NCI-H446 treated with DMSO at 0.1 percent for 48 hours (cell line): ENCODE results near the gene AKAP8L.

Experiments
- DNase-seq: peaks from one replicate; lab custom pipeline; 2025; lab: John Stamatoyannopoulos, UW

Gene AKAP8L, protein sequence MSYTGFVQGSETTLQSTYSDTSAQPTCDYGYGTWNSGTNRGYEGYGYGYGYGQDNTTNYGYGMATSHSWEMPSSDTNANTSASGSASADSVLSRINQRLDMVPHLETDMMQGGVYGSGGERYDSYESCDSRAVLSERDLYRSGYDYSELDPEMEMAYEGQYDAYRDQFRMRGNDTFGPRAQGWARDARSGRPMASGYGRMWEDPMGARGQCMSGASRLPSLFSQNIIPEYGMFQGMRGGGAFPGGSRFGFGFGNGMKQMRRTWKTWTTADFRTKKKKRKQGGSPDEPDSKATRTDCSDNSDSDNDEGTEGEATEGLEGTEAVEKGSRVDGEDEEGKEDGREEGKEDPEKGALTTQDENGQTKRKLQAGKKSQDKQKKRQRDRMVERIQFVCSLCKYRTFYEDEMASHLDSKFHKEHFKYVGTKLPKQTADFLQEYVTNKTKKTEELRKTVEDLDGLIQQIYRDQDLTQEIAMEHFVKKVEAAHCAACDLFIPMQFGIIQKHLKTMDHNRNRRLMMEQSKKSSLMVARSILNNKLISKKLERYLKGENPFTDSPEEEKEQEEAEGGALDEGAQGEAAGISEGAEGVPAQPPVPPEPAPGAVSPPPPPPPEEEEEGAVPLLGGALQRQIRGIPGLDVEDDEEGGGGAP

DNA sequence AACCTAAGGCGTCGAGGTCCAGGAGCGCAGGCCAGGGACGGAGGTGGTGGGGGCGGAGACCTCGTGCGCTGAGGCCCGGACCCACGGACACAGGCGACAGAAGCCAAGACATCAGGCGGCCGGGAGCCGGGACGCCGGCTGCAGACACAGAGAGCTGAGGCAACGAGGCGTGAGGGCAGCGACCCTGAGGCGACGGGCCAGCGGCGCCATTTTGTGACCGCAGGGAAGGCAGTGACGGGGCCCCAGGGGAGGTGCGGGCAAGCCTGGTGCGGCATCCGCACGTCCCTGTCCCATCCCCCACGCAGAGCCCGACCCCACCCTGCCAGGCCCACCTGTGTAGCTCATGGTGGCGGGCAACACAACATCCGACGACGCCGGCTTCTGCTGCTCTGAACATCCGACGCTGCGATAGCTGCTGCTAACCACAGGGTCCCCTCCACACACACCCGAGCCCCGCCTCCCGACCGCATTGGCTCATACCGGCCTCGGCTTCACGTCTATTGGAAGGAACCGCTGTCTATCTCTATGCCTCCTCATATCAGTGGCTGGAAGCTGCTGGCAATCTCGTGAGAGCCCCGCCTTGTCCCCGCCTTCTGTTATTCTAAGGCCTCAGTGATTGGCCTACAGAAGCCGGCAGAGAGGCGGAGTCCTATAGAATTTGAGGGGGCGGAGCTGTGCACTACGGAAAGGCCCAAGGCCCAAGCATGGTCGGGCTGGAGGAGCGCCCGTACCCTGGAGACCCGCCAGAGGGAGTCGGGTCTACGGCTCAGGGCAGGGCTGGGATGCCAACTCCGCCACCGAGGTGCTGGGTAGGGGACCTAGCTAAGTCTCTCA lies at the start of gene AKAP8L:
Gene AKAP8L, minus strand, starts transcription at position 410 of the 834 bp plus-strand sequence. Its CDS starts 65 bp downstream, at position 345.
- peak; percentile 100 for DNase-seq

DNA sequence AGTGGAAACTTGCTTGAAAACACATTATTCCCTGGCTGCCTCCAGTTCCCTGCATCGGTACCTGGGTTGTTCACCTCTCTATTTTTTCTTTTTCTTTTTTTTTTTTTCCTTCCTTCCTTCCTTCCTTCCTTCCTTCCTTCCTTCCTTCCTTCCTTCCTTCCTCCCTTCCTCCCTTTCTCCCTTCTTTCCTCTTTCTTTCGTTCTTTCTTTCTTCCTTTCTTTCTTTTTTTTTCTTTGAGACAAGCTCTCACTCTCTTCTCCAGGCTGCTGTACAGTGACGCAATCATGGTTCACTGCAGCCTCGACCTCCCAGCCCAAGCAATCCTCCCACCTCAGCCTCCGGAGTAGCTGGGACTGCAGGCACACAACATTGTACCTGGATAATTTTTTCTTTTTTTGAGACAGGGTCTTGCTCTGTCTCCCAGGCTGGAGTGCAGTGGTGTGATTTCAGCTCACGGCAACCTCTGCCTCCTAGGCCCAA lies 49.0 kb upstream of the AKAP8L start:
- DNase-seq: no peak

DNA sequence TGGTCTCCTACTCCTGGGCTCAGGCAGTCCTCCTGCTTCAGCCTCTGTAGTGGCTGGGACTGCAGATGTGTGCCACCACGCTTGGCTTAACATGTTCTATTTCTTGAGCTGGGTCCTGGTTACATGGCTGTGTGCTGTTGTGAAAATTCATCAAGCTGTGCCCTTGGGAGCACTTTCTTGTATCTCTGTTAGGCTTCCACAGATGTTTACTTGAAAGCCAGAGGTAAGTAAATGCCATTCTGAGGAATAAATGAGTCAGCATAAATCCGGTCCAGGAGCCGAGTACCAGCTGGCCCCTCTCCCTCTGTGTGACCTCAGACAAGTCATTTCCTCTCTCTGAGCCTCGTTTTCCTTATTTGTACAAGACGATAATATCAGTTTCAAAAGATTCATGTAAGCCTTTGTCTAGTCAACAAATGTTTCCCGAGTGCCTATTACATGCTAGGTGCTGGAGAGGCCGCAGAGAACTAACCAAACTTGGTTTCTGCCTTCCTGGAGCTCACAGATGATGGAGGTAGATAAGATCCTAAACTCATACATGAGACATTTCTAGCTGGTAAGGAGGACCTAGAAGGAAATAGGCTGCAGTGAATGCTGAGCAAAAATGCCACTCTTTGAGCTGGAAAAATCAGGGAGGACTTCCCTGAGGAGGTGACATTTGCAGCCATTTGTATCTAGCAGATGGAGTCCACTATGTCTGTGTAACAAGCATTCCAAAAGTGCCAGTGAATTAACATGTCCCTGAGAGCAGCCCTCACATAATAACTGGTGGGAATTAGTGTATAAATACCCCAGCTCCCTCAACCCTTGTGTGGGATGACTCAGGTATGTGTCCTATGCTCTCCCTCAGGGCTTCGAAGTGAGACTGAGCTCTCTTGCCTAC lies 48.3 kb upstream of the AKAP8L start:
- no peak for DNase-seq

DNA sequence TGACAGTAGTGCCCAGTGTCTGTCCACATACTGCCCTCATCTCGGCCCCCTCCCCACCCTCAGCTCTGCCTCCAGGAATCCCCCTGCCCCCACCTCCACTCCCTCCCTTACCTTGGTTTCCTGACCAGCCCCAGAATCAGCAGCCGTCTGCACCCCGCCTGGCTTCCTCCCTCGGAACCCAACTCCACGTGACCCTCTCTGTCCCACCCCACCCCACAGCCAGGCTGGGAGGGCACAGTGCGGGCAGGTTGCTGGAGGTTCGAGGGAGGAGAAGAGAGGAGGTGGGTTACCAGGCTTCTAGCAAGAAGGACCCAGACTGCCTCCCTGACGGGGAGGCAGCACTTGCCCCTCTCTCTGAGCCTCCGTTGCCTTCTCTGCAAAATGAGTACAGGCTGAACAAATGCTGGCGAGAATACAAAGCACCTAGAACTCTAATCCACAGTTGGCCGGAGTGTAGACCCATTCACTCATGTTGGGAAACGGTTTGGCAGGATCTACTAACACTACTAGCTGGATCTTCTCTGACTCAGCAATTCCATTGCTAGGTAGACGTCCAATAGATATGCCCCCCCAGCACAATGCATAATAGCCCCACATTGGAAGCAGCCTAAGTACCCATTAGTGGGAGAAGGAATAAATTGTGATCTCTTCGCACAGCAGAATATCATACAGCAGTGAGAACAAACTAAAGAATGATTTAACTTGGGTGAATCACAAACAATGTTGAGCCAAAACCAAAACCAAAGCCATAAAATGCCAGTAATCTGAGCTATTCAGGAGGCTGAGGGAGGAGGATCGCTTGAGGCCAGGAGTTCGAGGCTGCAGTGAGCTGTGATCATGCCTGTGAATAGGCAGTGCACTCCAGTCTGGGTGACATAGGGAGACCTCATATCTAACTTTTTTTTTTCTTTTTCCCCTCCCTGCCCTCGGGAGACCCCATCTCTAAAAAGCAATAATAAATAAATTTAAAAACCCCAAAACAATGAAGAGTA lies 45.9 kb upstream of the AKAP8L start, which contains the start of gene RASAL3:
Gene RASAL3, minus strand, starts transcription at position 151 of the 992 bp plus-strand sequence. CDS start 186 bp downstream, outside the sequence.
- no peak for DNase-seq

DNA sequence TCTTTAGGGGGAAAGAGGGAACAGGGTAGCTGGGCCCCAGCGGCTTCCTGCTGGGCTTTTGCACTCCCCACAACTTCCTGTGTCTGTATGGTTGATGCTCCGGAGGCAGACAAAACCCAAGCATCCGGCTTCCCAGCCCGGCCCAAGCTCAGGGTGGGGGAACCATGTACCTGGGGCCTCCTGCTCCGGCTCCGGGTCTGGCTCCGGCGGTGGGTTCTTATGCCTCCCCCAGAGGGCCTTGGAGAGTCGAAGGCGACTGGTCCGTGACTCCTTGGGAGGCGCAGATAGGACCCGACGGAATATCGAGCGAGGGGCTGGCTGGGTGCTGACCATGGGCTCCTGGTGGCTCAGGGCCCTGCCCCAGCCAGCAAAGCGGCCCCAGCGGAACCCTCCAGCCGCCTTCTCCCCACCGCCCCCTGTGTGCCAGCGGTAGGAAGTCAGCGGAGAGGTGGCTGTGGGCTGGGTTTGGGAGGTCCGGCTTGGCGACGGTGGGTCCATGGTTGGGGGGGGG lies 45.1 kb upstream of the AKAP8L start:
- no peak for DNase-seq

DNA sequence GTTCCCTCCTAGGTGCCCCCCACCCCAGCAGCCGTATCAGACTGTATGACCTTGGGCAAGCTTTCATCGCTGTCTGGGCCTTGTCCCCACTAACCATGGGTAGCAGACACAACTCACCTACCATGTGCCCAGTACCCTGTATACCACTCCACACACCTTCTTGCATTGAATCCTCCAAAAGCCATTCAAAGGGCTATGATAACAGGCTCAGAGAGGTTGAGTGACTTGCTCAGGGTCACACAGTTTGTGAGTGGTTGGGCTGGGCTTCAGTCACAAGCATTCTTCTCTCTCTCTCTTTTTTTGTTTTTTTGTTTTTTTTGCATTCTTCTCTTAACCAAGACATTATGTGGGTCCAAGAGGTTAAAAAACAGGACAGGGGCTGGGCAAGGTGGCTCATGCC lies 42.9 kb upstream of the AKAP8L start:
- DNase-seq: no peak

DNA sequence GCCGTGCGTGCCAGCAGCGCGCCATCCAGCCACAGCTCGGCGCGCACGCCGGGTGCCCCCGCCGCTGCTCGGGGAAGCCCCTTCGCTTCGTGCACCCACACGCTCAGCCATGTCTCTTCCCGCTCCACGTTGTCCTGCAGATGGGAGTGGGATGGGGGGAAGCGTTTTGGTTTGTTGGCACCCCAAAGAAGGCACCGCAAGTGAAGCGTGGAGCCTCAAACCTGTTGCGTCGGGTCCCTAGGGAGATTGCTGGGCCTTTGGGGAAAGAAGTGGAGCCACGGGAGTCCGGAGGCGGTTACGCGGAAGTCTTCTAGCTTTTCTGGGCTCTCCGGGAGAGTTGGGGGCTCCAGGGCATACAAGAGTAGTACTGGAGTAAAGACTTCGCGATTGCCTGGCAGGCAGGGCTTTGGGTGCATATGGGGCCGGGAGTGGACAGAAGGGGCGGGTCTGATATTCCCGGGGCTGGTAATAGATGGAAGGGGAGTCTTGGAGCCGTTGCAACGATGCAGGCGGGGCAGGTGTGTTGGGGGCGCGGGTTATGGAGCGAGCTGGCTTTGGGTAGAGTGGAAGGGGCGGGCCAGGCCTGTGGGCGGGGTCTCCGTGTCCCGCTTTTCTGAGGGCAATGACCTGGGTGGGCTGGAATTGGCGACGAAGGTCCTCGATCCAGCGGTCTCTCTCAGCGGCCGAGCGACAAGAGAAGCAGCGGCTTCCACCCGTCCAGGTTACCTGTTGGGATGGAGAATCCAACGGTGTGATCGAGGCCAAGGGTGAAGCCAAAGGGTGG lies 39.1 kb upstream of the AKAP8L start:
- DNase-seq: no peak

DNA sequence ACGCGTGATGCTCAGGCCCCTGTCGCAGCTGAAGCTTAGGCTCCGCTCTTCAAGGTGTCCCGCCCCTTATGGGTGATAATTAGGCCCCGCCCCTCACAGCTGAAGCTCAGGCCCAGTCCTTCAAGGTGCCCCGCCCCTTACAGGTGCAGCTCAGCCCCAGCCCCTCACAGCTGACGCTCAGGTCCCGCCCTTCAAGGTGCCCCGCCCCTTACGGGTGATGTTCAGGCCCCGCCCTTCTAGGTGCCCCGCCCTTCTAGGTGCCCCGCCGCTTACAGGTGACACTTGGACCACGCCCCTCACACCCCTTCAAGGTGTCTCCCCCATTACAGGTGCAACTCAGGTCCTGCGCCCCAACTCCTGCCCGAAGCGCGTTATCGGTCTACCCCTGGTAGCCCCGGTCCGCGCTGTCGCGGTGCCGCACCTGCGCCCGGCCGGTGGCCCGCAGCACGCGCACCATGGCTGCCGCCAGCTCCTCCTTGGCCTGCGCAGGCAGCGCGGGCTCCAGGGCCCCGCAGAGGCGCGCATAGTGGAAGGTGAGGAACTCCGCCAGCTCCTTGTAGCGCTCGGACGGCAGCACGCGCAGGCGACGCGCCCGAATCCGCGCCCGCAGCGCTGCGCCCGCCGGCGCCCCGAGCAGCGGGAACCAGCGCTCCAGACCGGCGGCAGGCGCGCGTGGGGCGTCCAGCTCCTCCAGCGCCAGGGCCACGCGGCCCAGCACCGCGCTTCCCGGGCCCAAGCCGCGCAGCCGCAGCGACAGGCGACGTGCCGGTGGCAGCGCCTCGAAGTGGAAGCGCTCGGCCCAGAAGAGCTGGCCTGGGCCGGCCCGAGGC lies 38.3 kb upstream of the AKAP8L start:
- no peak for DNase-seq

DNA sequence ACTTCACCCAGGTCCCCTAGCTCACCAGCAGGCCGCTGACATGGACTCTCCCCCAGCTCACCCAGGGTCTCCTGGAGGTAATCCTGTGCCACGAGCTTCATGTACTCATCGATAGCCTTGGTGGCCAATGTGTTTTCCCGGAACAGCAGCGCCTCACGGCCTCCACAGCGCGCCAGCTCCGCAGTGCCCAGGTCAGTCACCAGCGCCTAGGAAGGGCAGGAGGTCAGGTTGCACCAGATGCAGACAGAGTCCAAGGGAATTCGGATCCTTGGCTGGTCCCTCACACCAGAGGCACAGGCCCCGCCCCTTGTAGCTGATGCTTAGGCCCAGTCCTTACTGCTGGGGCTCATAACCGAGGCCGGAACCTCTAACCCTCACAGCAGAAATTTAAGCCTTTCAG lies 37.7 kb upstream of the AKAP8L start:
- no peak for DNase-seq

DNA sequence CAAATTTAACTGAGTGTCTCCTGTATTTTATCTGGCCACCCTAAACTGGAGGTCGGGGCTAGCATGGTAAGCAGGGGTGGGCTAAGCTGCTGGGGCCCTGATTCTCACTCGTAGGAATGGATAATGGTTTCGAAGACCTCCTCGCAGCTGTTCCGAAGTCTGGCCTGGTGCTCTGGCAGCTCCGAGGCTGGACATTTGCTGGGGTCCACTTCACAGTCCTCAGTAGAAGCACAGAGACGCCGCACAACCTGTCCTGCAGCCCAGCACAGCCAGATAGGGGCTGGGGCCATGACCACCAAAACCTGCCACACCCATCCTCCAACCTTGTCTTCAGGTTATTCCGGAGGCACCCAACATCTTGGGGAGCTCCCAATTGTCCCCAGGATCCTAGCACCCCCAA lies 37.2 kb upstream of the AKAP8L start:
- DNase-seq: no peak

DNA sequence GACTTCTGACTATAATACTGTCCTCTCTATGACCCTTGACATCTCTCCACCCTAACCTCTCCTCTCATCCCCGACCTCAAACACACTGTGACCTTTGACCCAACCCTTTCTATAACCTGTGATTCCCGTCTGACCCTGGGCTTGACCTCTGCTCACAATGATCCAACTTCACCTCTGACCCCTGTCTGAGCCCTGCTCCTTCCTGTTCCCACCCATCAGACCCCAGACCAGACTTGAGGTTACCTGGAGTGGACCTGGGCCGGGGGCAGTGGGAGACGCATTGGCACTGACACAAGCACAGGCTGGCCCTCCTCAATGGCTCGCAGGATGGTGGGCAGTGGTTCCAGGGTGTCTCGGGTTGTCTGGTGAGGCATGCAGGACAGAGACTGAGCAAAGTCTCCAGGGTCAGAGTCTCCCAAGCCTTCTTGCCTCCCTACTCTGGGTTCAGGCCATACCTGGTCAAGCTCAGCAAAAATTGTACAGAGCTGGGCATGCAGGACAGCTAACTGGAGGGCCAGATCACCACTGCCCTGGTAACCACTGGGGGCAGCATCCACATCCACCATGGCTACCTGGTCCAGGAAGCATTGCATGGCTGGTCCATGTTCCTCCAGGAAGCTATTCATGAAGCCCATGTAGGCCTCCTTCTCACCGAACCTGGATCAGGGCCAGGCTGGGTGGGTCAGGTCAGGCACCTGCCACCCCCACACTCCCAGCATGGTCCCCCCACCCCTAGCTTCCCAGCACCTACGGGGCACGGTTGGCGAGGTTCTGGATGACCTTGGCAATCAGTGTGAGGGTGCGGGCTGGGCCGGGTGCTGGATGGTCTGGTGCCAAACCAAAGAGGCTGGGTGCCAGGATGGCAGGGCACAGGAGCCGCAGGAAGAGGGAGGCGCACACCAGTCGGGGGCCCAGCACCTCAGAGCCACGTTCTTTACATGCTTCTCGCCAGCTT lies 35.4 kb upstream of the AKAP8L start:
- no peak for DNase-seq

DNA sequence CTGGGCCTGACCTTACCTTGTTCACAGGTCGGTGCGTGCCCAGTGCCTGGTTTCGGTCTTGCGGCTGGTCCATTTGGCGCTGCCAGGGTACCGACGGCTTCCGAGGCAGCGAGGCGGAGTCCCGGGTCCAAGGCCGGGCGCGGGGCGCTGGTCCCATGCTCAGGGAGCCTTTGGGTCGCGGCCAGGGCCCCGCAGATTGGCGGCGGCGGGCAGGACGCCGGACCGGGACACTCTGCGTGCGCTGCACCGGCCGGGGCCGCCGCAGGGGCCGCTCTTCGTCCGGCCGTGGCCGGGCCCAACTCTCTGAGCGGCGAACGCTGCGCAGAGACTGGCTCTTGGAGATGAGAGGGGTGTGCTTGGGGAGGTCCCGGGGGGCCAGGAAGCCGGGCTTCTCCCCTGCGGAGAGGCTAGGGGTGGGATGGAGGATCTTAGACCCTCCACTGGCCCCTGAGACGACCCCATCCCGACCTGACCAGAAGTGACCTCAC lies 34.3 kb upstream of the AKAP8L start:
- no peak for DNase-seq

DNA sequence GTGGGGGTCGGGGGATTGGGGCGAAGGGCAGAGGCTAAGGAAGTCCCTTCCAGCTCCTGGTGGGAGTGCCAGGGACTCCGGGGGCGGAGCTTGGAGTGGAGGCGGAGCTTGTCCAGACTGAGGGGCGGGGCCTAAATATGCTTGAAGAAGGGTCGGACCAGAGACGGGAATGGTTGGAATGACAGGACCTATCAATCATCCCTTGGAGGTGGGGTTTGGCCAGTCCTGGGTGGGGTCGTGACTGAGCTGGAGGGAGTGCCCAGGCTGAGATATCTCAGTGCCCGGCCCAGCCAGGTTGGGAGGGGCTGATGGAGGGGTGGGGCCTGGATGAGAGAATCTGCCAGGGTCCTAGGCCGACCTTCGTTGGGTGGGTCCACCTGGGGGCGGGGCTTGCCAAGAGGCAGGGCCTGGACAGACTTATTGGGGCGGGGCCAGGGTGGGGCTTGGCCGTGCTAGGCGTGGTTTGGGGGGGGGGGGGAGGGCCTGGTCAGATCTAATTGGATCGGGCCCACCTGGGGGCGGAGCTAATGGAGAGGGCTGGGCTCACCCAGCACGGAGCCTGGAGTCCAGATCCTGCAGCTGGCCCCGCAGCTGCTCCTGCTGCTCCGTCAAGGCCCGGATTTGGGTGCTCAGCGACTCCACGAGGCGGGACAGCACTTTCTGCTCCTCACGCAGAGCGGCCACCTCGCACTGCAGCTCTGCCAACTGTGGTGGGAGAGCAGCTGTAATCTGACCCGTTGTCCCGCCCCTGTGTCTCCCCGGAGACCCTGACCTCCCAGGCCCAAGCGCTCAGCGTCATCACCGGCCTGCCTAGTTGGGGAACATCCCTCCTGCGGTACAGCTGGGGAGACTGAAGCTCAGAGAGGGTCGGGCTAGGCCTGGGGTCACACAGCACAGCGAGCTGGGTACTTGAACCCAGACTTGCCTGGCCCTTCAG lies 33.6 kb upstream of the AKAP8L start:
- peak; percentile 7 for DNase-seq

DNA sequence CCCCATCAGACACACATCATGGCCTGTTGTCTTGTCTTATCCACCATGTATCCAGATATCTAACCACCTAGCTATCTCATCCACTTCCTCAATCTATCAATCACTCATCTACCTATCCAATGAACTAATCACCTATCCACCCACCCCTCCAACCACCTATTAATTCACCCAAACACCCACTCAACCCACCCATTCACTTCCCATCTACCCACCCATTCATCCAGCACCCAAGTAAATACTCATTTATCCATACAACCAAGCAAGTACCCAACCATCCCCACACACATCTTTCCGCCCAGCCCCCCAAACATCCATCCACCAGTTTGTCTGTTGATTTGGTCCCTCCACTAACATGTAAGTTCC lies 31.7 kb upstream of the AKAP8L start:
- no peak for DNase-seq

DNA sequence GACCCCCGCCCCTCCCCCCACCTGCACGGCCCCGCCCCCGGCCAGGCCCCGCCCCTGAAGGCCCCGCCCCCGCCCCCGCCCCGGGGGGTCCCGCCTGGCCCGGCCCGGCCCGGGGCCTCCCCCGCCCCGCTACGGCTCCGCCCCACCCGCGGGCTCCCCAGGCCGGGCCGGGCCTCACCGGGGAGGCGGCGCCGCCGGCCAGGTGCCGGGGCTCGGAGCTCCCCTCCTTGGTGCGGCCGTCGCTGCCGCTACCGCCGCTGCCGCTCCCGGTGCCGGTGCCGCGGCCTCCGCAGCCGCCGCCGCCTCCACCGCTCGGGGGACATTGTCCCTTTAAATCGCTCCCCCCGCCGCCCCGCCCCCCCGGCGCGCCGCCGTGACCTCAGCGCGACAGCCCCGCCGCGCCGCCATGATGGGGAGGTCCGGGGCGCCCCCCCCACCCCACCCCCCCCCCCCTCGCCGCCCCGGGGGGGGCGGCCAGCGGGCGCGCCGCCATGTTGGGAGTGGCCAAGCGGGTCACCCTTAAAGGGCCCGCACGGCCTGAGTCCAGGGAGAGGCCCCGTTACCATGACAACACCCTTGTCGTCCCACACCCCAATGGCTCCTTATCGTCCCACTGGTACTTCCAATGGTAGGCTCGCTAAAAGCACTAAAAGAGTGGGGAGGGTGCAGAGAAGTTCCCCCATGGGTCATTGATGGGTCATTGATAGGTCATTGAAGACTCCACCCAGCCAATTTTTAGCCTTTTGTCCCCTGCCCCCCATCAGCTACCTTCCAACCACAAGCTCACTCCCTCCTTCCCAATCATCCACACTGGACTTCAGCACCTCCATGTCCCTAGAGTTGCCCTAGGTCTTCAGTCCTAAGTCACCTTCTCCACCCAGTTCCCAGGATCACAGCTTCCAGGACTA lies 31.1 kb upstream of the AKAP8L start, which contains the start of gene WIZ:
Gene WIZ, minus strand, starts transcription at position 337 of the 908 bp plus-strand sequence. CDS start 1,649 bp downstream, outside the sequence.
- DNase-seq: no peak
